ENCODE measurements around the gene DOCK1.

Gene DOCK1

GRCh38 chr10:126955396-126955795 lies 50.2 kb downstream of the DOCK1 start:
- DNase-seq, result no peak

GRCh38 chr10:126955934-126956711 lies 50.9 kb downstream of the DOCK1 start:
- no peak for DNase-seq

- DNase-seq, result no peak
These were observed 51.5 kb downstream of the DOCK1 start for GRCh38 chr10:126956712-126957108.

- no peak for DNase-seq
These were observed 51.9 kb downstream of the DOCK1 start for GRCh38 chr10:126957111-126957510.

- no peak for DNase-seq
These were observed 54.2 kb downstream of the DOCK1 start for GRCh38 chr10:126959431-126959830.

GRCh38 chr10:126959906-126960685 lies 54.9 kb downstream of the DOCK1 start:
- DNase-seq, result no peak

- no peak for DNase-seq
These were observed 58.1 kb downstream of the DOCK1 start for GRCh38 chr10:126963354-126963753.

GRCh38 chr10:126964190-126964589 lies 59.0 kb downstream of the DOCK1 start:
- DNase-seq, result no peak

- DNase-seq, result no peak
These were observed 61.7 kb downstream of the DOCK1 start for GRCh38 chr10:126966938-126967337.

- no peak for DNase-seq
These were observed 64.1 kb downstream of the DOCK1 start for GRCh38 chr10:126969310-126969709.

GRCh38 chr10:126972635-126973414 lies 67.6 kb downstream of the DOCK1 start:
- DNase-seq, result peak; percentile 88

- DNase-seq, result no peak
These were observed 70.0 kb downstream of the DOCK1 start for GRCh38 chr10:126975221-126975620.

GRCh38 chr10:126977216-126977615 lies 72.0 kb downstream of the DOCK1 start:
- DNase-seq, result no peak

- no peak for DNase-seq
These were observed 74.1 kb downstream of the DOCK1 start for GRCh38 chr10:126979311-126979710.

GRCh38 chr10:126993208-126993607 lies 88.0 kb downstream of the DOCK1 start:
- DNase-seq, result no peak

GRCh38 chr10:126997801-126998590 lies 92.8 kb downstream of the DOCK1 start:
- no peak for DNase-seq

GRCh38 chr10:127000598-127000997 lies 95.4 kb downstream of the DOCK1 start:
- DNase-seq, result no peak

- no peak for DNase-seq
These were observed 97.9 kb downstream of the DOCK1 start for GRCh38 chr10:127003032-127003685.

- DNase-seq, result no peak
These were observed 101.2 kb downstream of the DOCK1 start for GRCh38 chr10:127006453-127006852.

- no peak for DNase-seq
These were observed 104.1 kb downstream of the DOCK1 start for GRCh38 chr10:127009366-127009765.

GRCh38 chr10:127011174-127011573 lies 105.9 kb downstream of the DOCK1 start:
- no peak for DNase-seq
